Loucy (cell line): Measurements from ENCODE around the gene BRAF.
"Not testable (repeated sequence)": the region's sequence is repeated elsewhere in the genome, so short reads cannot be mapped to it uniquely, and the experiment has no call there.

ENCODE experiments used
- EZH2phosphoT487 ChIP-seq: fragments of 200-600 bp; IDR thresholded peaks from 2 replicates; pipeline ENCODE4 v1.6.1; 2018; ENCODE audit warnings: antibody characterized with exemption, mild to moderate bottlenecking, moderate library complexity, borderline replicate concordance
- TF ChIP-seq, protein P1 (sequence below): fragments of 200-600 bp; sonication (generic); conservative IDR thresholded peaks from 2 replicates; pipeline ENCODE4 v1.5.1; 2014; ENCODE audit warnings: mild to moderate bottlenecking, antibody characterized with exemption, low read length

GRCh38 chr7:140927945-140928344 is 3.2 kb upstream of the BRAF start:
- TF ChIP-seq, protein P1, sequence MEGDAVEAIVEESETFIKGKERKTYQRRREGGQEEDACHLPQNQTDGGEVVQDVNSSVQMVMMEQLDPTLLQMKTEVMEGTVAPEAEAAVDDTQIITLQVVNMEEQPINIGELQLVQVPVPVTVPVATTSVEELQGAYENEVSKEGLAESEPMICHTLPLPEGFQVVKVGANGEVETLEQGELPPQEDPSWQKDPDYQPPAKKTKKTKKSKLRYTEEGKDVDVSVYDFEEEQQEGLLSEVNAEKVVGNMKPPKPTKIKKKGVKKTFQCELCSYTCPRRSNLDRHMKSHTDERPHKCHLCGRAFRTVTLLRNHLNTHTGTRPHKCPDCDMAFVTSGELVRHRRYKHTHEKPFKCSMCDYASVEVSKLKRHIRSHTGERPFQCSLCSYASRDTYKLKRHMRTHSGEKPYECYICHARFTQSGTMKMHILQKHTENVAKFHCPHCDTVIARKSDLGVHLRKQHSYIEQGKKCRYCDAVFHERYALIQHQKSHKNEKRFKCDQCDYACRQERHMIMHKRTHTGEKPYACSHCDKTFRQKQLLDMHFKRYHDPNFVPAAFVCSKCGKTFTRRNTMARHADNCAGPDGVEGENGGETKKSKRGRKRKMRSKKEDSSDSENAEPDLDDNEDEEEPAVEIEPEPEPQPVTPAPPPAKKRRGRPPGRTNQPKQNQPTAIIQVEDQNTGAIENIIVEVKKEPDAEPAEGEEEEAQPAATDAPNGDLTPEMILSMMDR, result not testable (repeated sequence)
- not testable (repeated sequence) for TF ChIP-seq EZH2phosphoT487
